ENCODE results near the gene SEC16A.

Gene SEC16A

DNA sequence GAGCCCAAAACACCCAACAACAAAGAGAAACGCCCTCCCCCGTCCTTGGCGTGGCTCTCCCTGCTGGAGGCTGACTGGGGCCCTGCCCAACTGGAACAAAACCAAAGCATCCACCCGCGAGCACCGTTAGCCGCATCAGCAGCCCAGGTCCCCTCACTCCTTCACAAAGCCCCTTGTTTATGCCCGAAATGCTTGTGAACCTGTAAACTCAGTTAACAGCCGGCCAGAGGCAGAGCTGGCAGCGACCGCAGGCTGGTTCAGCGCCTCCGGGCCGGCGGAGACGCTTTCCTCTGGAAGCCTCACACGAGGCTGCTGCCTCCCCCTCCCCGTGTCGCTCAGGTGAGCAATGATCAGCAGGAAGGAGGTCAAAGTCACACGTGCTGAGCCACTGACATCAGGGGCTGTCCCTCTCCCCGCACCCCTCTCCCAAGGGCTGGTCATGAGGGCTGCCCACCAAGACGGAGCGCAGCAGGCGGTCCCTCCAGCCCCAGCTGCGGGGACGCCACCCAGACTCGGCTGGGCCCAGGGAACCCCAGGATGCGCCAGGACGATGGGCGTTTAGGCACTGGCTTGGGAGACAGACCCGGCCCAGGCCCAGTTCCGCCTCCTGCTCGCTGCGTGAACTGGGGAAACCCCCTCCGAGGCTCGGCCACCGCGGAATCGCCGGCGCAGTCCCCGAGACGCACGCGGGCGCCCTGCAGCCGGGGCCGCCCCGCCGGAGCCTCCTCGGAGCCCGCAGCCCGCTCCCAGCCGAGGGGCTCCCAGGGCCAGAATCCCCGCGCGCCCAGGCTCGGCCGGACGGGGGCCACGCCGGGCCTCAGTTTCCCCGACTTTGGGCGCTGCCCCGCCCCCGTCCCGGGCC lies 83.4 kb downstream of the SEC16A start:
- no peak for DNase-seq (ENCODE audit: low spot score)

DNA sequence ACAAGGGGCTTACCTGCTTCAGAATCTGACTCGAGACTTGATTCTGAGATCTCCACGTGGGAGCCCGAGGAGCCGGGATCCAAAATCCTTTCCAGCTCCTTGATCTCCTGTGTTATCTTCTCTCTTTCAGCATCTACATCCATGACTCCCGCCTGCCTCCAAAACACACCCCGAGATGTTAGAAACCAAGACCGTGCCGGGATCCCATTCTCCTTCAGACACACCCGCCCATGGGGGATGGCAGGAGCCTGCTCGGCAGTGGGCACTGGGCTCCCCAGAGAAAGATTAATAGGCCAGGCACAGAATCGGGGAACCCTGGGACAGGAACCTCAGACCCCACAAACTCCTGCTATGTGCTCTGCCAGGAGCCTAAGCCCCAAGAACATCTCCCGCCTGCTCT lies 84.6 kb downstream of the SEC16A start:
- no peak for DNase-seq (ENCODE audit: low spot score)

DNA sequence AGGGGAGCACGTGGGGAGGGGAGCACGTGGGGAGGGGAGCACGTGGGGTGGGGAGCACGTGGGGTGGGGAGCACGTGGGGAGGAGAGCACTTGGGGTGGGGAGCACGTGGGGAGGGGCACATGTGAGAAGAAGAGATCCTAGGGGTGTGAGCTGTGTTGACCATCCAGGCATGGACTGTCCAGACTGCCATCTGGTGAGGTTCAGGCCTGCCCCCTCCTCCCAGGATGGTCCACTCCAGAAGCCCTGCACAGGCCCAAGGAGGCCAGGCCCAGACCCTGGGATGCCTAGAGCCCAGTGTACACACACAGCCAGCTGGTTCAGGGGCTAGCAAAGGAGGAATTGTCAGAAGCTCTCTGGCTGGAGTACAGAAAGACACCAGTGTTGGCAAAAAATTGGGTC lies 85.2 kb downstream of the SEC16A start:
- no peak for DNase-seq (ENCODE audit: low spot score)

DNA sequence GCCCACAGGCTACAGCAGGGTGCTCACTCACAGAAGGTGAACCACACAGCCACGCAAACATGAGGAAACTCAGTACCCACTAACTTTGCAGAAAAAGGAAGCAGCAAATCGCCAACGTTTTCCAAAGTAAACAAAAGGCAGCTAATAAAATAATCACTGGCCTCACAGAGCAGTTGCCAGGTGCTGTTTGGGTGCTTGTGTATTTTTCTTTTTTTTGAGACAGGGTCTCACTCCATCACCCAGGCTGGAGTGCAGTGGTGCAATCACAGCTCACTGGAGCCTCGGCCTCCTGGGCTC lies 86.7 kb downstream of the SEC16A start:
- DNase-seq (ENCODE audit: low spot score): no peak

DNA sequence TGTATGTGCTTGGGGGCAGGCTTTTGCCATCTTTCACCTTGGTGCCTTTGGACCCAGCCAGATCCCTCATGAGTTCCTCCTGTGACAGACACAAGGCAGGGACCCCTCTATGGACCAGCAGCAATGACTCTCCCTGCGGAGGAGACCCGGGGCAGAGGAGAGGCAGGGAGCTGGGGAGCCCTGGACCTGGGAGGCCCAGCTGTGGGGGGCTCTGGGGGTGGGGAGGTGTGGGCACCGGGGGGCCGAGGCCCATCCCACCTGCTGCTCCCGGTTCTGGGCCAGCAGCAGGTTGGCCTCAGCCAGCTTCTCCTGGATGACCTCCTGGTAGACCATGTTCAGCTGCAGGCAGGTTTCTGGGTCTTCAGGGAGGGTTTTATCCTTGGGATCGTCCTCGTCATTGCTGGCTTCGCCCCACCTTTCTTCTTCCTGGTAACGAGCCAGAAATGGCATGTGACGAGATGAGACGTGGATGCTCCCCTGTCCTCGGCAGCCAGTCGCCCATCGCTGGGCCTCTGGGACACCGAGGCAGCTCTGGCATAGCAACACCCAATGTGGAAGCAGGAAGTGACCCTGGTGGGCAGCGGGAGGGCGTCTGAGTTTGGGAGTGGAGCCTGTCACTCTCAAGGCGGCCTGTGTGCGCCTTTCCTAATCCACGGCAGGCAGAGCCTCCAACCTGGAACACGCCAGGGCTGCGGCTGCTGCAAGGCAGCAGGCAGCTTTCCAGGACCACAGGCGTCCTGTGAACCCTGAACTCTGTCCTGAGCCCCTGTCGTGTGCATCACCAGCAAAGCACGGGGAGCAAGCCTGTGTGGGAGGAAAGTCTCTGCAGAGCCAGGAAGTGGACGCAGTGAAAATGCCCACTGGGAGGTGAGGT lies 87.3 kb downstream of the SEC16A start:
- no peak for DNase-seq (ENCODE audit: low spot score)

DNA sequence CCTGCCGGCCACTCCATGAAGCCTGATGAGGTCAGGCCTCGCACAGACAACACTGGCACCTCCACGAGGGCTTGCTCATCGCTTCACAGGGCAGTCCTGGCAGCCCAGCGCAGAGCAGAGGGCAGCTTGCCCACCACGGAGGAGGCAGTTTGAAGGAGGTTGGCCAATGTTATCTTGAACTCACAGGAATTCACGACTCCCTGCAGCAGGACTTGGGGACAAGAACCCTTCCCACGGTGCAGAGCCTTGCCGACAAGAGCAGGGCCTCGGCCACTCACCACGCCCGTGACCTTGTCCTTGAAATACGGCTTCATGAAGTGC lies 87.9 kb downstream of the SEC16A start:
- no peak for DNase-seq (ENCODE audit: low spot score)

DNA sequence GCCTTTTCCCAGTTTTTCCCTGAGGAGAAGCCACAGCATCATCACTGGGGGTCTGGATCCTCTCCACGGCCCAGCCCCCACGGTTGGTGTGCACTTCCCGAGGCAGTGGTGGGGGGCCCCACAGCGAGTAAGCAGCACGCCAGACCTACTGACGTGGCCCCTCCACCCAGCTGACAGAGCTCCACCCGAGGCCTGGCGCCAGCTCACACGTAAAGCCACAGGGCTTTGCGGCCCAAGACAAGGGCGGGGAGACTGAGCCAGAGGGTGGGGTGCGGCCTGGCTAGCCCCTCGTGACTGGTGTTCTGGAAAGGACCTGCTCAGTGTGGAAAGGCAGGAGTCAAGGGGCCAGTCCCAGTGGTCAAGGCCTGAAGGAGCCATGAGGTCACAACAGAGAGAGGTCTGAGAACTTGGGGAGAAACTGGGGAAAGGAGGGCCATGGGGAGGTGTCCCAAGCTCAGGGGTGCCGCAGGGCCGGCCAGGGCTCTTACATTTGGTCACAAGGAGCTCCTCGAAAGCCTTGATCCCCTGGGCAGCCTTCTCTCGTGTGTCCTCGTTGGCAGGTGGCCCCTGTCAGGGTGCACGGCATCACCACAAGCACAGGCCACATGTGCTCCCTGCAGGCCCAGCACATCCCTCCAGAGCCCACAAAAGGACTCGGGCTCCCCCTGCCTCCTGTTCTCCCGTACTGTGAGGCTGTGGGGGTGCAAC lies 88.4 kb downstream of the SEC16A start:
- DNase-seq (ENCODE audit: low spot score): no peak

DNA sequence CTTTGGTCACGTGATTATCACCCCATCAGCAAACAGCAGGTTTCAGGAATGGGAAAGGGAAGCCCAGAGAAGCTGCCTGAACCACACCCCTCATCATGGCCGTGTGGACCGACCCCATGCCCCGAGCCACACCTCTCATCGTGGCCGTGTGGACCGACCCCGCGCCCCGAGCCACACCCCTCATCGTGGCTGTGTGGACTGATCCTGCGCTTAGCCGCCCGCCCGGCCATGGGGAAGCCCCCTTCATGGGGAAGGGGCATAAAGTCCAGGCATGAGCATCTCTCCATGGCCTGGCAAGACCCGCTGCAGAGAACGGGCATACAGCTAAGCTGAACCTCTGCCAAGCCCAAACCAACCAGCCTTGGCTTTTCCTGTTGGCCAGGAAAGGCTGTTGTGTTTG lies 89.3 kb downstream of the SEC16A start:
- DNase-seq (ENCODE audit: low spot score): no peak

DNA sequence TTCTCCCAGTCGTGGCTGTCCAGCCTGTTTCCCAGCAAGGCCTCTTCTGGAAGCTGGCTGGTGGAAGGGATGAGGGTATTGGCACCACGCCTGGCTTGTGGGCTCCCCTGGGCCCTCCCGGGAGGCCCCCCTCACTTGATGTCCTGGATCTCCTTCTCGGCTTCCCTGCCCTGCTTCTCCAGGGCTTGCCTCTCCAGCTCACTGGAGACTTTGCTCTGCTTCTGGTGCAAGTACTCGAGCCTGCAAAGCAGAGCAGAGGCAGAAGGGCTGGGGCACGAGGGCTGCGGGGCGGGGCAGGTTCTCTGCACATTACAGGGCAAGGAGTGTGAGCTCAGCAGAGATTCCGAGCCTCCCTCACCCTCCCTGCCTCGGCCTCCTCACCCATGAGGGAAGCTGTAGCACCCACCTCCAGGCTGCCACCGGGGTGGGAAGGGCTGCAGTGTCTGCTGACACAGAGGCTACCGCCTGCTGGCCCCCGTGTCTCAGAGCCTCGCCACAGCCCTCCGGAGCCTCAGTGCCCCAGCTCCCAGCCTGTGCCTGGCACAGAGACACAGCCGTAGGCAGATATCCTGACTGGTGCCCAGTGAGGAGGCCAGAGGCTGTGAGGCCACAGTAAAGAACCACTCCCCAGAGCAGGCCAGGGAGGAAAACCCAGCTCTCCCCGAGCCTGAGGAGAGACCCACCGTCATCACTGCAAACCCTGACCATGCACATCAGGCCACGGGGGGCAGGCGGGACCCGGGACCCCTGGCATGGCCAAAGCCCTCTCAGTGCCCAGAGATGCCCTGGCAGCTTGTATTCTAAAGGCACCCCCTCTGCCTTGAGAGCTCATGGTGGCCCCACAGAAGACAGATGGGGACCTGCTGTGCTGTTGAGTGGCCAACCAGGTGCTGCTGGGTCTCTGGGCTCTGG lies 90.0 kb downstream of the SEC16A start:
- no peak for DNase-seq (ENCODE audit: low spot score)

DNA sequence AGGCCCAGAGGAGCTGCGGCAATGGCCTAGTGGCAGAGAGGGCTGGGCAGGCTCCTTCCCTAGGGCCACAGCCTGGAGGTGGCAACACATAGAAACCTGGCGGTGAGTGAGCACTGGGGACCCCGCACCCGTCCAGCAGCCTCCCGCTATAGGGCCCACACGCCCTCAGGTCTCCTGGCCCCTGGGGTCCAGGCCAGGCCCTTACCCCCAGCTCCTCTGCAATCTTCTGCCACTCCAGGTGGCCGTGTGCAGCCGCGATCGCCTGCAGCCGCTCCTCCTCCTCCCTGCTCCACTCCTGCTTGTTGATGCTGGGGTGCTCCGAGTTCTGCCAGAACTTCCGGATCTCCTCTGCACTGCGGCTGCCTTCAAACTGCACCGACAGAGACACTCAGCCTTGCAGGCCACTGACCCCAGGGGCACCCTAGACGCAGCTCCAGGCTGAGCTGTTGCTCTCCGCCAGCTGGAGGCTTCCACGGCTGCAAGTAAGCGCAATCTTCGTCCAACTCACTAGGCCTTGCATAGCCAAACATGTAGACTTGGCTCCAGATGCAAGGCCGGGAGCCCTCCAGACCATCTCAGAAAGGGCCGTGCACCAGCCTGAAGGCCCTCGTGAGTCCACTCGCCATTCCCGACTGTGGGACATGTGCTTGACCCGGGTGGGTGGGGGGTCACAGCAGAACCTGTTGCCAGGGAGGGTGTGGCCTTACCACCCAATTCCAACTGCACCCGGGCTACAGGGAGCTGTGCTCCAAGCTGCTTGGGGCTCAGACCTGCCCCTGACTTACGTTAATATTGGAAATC lies 90.9 kb downstream of the SEC16A start:
- DNase-seq (ENCODE audit: low spot score): no peak
